Umbilical cord (tissue), 2 donors: Measurements from ENCODE around the gene SDK1. TPM values are rescaled to one million over a fixed set of nuclear protein-coding genes. Genes with fewer than 3 reads are reported as not detected.

ENCODE experiments used
- DNase-seq: peaks from one replicate; pipeline ENCODE4 v3.0.0-alpha.2; 2015; ENCODE audit warnings: low spot score
- total RNA-seq: library from RNA; depleted of rRNA; stranded (reverse); fragments of >200 nt; gene quantifications from one replicate; pipeline ENCODE4 v1.2.3, GENCODE V29; 2014; ENCODE audit warnings: low replicate concordance; ENCODE audit not compliant: insufficient read depth

The SDK1 gene
- total RNA-seq, 1 donor from 2014 or later = 7.9 TPM

DNA sequence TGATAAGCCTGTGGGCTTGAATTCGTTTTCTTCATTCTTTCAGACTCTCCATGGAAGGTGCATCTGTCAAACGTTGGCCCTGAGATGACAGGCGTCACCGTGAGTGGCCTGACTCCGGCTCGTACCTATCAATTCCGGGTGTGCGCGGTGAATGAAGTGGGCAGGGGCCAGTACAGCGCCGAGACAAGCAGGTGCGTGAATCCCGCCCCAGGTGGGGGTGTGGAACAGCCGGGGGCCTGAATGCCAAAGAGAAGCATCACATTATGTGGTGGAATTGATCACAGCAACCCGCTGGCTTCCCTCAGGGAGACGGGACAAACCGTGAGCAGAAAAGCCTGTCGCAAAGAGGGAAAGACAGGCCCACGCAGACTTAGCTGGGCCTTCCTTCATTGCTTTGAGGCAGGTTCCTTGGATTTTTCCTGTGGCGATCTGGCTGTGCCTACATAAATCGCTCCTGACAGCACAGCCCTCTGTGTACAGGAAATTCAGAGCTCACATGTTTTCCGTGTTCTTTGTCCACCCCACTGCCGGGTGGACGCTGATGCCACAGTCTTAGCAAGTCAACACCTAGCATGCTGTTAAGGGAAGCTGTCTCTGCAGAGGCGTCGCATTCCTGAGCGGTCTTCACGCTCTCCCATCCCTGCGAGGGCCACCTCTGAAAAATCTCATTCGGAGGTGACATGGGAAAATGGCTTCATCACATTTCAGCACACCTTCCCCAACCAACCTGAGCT lies 710.0 kb downstream of the SDK1 start:
- no peak for DNase-seq

- DNase-seq = no peak
These were observed 712.7 kb downstream of the SDK1 start for GRCh38 chr7:4013793-4014192.

GRCh38 chr7:4014346-4015050 lies 713.4 kb downstream of the SDK1 start:
- peak; percentile 42 for DNase-seq

DNA sequence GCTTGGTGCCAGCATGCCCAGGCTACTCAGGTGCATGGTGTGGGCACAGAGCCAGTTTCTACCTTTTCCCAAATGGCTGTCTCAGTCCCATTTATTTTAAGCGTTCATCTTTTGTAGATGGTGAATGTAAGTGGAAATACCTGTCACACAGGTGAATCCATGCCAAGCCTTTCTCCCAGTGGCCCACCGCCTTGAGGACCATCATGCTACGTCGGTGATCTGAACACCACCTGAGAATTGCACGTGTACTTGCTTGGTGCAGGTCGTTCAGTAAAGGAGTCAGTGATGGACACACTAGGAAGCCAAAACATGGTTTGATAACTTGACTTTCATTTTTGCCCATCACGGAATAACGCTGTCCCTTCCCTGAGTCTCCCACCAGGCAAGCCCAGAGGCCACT lies 714.3 kb downstream of the SDK1 start:
- no peak for DNase-seq

- DNase-seq = no peak
These were observed 714.9 kb downstream of the SDK1 start for GRCh38 chr7:4015996-4016395.

- DNase-seq = no peak
These were observed 716.0 kb downstream of the SDK1 start for GRCh38 chr7:4017081-4017480.

- DNase-seq = no peak
These were observed 716.7 kb downstream of the SDK1 start for GRCh38 chr7:4017785-4018184.

DNA sequence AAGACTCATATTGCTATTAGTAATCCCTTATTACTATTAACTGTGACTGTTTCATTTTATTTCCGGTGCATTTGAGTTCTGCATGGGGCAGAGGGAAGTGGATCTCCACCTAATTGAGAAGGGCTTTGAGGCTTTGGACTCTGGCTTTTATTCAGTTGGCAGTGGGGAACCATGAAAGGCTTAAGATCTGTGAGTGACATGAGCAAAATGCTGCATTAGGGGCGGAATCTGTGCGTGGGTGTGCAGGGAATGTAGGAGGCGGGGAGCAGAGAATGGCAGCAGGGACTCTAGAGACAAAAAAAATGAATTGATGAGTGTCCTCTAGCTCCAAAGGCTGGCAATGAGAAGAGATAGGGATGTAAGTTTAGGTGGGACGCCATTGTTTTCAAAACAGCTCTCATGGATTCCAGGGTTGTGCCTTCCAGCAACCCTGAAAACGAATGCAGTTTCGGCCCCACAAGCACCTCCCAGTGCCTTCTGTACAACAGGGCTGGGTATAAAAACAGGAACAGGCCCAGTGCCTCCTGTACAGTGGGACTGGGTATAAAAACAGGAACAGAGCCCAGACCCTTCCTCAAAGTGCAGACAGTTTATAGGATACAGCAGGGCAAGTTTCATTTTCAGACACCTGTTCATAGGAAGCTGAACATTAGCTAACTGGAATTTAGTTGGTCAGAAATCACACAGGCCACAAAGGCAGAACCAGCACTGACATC lies 717.7 kb downstream of the SDK1 start:
- no peak for DNase-seq

- DNase-seq = no peak
These were observed 719.0 kb downstream of the SDK1 start for GRCh38 chr7:4020086-4020485.

GRCh38 chr7:4021413-4021812 lies 720.4 kb downstream of the SDK1 start:
- DNase-seq = no peak

GRCh38 chr7:4022265-4022664 lies 721.2 kb downstream of the SDK1 start:
- no peak for DNase-seq

DNA sequence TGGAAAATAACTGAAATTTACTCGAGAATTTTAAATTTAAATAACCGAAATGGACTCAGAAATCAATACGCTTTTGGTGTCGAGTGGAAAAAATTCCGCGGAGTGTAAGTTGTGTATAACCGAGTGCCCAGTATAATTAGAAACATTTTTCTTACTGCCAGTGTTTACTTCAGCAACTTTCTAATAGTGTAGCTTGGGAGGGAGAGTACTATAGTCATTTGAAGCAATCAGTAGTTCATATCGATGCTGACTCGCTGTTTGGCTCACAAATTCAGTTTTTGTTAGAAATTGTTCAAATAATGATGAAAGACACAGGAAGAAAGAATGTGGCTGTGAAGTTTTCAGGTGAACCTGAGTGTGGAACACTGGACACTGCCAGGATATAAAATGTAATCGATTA lies 722.5 kb downstream of the SDK1 start:
- no peak for DNase-seq

- no peak for DNase-seq
These were observed 723.1 kb downstream of the SDK1 start for GRCh38 chr7:4024133-4024532.

DNA sequence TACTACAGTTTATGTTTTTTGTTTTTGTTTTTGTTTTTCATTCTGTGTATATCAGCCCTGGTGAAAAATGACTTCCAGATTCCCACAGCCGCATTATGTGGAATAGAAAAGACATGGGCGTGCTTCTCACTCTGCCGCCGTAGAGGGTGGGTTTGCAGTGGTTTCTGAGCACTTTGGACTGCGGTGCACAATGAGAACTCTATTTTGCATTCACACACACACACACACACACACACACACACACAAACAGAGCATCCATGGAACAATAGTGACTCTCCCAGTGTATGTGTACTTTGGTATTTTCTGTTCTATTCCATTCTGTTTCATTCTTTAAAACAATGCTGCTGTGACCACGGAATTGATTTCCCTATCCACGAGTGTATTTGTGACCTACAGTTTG lies 723.8 kb downstream of the SDK1 start:
- DNase-seq = no peak

- no peak for DNase-seq
These were observed 724.2 kb downstream of the SDK1 start for GRCh38 chr7:4025210-4025609.

GRCh38 chr7:4025694-4026615 lies 724.9 kb downstream of the SDK1 start:
- DNase-seq = peak; percentile 85

- no peak for DNase-seq
These were observed 726.0 kb downstream of the SDK1 start for GRCh38 chr7:4026941-4027486.

DNA sequence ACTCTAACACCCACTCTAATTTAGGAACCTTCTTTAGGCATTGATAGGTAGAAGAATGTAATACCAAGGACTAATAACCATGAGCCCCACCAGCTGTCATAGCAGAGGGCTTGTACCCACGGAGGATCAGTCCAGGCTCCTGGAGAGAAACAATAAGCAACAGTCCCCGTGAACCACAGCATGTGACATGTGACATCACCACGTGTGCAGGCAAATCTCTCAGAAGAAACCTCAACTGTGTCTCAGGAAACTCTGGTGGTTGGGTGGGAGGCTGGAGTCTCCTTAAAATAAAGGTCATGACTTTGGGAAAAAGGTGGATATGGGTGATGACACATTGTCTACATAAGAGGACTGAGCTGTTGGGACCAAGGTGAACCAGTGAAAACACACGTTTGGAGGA lies 727.2 kb downstream of the SDK1 start:
- no peak for DNase-seq

GRCh38 chr7:4029941-4030340 lies 728.9 kb downstream of the SDK1 start:
- DNase-seq = no peak

GRCh38 chr7:4030346-4030950 lies 729.4 kb downstream of the SDK1 start:
- DNase-seq = peak; percentile 10

DNA sequence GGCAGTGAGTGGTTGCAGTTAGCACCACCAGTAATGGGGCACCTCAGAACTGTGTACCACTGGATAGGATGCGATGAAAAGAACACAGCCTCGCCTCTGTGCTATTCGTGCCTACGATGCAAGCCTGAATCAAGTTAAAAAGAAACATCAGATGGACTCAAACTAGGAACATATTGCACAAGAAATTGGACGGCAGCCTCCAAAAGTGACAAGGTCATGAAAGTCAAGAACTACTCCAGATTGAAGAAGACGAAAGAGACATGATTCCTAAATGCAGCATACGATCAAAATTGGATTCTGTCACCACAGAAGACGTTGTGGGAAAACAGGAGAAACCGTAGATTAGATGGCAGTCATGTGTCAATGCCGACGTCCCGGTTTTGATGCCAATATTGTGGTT lies 732.9 kb downstream of the SDK1 start:
- DNase-seq = no peak
